Breast epithelium (tissue), 3 donors: ENCODE results near the gene CCNL2.

Experiments
- CTCF ChIP-seq, 3 donors: fragments of 450-650 bp; IDR thresholded peaks; one replicate each; pipeline ENCODE4 v1.5.1; 2016 to 2017; ENCODE audit warnings: antibody characterized with exemption in 3 of 3, mild to moderate bottlenecking in 3 of 3, moderate library complexity in 3 of 3
- POLR2A ChIP-seq: fragments of 450-650 bp; IDR thresholded peaks from one replicate; pipeline ENCODE4 v1.6.1; 2016; ENCODE audit warnings: antibody characterized with exemption, mild to moderate bottlenecking, moderate library complexity

- TF ChIP-seq CTCF (IDR thresholded peaks at IDR 0.05) (no peak), POLR2A (no peak)
Observed at GRCh38 chr1:1399872-1400575, 889 bp upstream of the CCNL2 start.
